Astrocyte (in vitro differentiated cells and primary cell): ENCODE data around the gene CDKAL1.

ENCODE experiments used
- EZH2 ChIP-seq: IDR thresholded peaks from 2 replicates; pipeline ENCODE4 v1.6.1; 2012; ENCODE audit warnings: mild to moderate bottlenecking, low read length, inconsistent platforms; ENCODE audit not compliant: insufficient read depth
- TF ChIP-seq, protein P1 (sequence below): IDR thresholded peaks from 2 replicates; pipeline ENCODE4 v1.5.1; 2011; ENCODE audit warnings: low read depth, mild to moderate bottlenecking, inconsistent platforms, low read length, moderate library complexity; ENCODE audit not compliant: insufficient read depth

GRCh38 chr6:21046276-21046675 lies 512.0 kb downstream of the CDKAL1 start:
- TF ChIP-seq, protein P1, sequence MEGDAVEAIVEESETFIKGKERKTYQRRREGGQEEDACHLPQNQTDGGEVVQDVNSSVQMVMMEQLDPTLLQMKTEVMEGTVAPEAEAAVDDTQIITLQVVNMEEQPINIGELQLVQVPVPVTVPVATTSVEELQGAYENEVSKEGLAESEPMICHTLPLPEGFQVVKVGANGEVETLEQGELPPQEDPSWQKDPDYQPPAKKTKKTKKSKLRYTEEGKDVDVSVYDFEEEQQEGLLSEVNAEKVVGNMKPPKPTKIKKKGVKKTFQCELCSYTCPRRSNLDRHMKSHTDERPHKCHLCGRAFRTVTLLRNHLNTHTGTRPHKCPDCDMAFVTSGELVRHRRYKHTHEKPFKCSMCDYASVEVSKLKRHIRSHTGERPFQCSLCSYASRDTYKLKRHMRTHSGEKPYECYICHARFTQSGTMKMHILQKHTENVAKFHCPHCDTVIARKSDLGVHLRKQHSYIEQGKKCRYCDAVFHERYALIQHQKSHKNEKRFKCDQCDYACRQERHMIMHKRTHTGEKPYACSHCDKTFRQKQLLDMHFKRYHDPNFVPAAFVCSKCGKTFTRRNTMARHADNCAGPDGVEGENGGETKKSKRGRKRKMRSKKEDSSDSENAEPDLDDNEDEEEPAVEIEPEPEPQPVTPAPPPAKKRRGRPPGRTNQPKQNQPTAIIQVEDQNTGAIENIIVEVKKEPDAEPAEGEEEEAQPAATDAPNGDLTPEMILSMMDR = no peak
- no peak for TF ChIP-seq EZH2
